ENCODE results near the gene MPP1. TPM values are rescaled to one million over a fixed set of nuclear protein-coding genes. Genes with fewer than 3 reads are reported as not detected.

The MPP1 gene
- total and polyA plus RNA-seq, 9 of the 15 experiments (the other 6 are each of a cell fraction or from before 2014, with no cell fraction given): 227 to 395 (median 283) TPM

DNA sequence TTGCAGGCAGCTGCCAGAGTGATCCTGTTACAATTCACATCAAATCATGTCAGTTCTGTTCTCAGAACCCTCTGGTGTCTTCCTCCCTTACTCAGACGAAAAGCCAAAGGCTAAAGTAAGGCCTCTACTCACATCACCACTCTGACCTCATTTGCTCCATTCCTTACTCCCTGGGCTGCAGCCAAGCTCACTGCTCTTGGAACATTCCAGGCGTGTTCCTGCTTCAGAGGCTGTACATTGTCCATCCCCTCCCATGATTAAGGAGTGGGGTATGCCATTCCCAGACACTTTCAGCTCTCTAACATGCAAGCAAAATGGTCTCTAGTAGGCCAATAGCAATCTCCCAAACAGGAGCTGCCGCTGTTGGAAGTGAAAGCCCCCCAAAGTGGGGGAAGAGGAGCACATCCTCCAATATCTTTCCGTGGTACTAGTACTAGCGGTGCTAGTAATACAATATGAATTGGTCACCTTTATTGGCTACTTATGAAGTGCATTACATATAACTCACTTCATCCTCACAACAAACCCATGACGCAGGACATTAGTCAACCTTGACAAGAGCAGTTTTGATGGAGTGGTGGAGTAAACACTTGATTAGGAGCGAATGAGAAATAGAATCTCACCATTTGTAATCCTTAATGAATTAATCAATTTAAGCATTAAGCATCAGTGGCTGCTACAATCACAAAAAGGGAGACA lies 69.4 kb downstream of the MPP1 start:
- Histone ChIP-seq H3K9me3 (replicated peaks; ENCODE audit: control insufficient read depth, insufficient read depth, low read depth, low read length) (no peaks in the 10 kb centered on the region), H3K9me1 (ENCODE audit: control insufficient read depth, insufficient read depth, low read length) (no peaks in the 10 kb centered on the region), H2AFZ (ENCODE audit: low read depth, low read length) (no peak overlapping the region), H3K4me3 (no peak overlapping the region), H3K9ac (ENCODE audit: insufficient read depth in 1 of 2, low read depth in 2 of 2, low read length in 2 of 2) (no peak overlapping the region; a peak in 1 of 4 replicates), H3K27ac (ENCODE audit: extremely low read depth, low read depth, low read length) (no peak overlapping the region), H4K20me1 (replicated peaks; ENCODE audit: control insufficient read depth, insufficient read depth, low read length) (no peaks in the 10 kb centered on the region), H3K4me2 (ENCODE audit: insufficient read depth, low read length) (no peak overlapping the region), H3K79me2 (ENCODE audit: control insufficient read depth, insufficient read depth, low read length) (peaks cover 89% of the 10 kb centered on the region), H3K27me3 (ENCODE audit: control insufficient read depth in 2 of 2, insufficient read depth in 2 of 2, low read length in 2 of 2) (no peaks in the 10 kb centered on the region), H3K4me1 (replicated peaks in 1 of 2; ENCODE audit: control insufficient read depth in 2 of 2, insufficient read depth in 2 of 2, low read length in 2 of 2) (peaks cover 4 to 50% of the 10 kb centered on the region in 2 experiments; a peak in 4 of 5 replicates), H3K36me3 (ENCODE audit: control insufficient read depth, insufficient read depth, low read length) (peaks cover 20% of the 10 kb centered on the region)
- FAIRE-seq: no peak
- ATAC-seq: no peak
- CTCF ChIA-PET (ENCODE audit: low intra/inter-chr PET ratio): no interaction called here
- no peak for DNase-seq (ENCODE audit: extremely low read depth in 1 of 4, low spot score in 3 of 4)
- in situ Hi-C loops (cut with MboI) (loop anchor here (25.0 kb wide), 1 partner anchor 149 kb away; the partner anchor contains the start of gene CTAG1A), intact Hi-C loops (cut with micrococcal nuclease) (no loop called here)
- WGBS (ENCODE audit: insufficient coverage, low coverage, missing lambda C conversion rate): 86% methylated on average over 6 of the region's 7 CpGs
- TF ChIP-seq PTRF (tag; IDR thresholded peaks at IDR 0.05) (no peak), ZNF24 (IDR thresholded peaks at IDR 0.05) (no peak), EP400 (IDR thresholded peaks at IDR 0.05) (no peak), SREBF2 (CRISPR knock-in tag; IDR thresholded peaks at IDR 0.05) (no peak), TRIM24 (IDR thresholded peaks at IDR 0.05) (no peak), GTF2F1 (IDR thresholded peaks at IDR 0.05; ENCODE audit: low read depth, low read length) (no peak), GABPB2 (CRISPR knock-in tag; conservative IDR thresholded peaks at IDR 0.05) (no peak), ZNF76 (CRISPR knock-in tag; IDR thresholded peaks at IDR 0.05; ENCODE audit: borderline replicate concordance) (no peak), ZNF780A (CRISPR knock-in tag; IDR thresholded peaks at IDR 0.05) (no peak), ZNF282 (CRISPR knock-in tag; IDR thresholded peaks at IDR 0.05) (no peak)
- TF ChIP-seq, protein P1, sequence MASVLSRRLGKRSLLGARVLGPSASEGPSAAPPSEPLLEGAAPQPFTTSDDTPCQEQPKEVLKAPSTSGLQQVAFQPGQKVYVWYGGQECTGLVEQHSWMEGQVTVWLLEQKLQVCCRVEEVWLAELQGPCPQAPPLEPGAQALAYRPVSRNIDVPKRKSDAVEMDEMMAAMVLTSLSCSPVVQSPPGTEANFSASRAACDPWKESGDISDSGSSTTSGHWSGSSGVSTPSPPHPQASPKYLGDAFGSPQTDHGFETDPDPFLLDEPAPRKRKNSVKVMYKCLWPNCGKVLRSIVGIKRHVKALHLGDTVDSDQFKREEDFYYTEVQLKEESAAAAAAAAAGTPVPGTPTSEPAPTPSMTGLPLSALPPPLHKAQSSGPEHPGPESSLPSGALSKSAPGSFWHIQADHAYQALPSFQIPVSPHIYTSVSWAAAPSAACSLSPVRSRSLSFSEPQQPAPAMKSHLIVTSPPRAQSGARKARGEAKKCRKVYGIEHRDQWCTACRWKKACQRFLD (CRISPR knock-in tag; IDR thresholded peaks at IDR 0.05): no peak
- POLR2A ChIA-PET: interaction anchor here (1.1 to 1.3 kb wide), 2 partner anchors 13 to 28 kb away, joined by 3 read pairs; no protein-coding TSS in a partner anchor
- no TSS peak for BruUV-seq (replicated peaks)
